Caco-2 (cell line): ENCODE measurements around the gene AVPI1. TPM values are rescaled to one million over a fixed set of nuclear protein-coding genes. Genes with fewer than 3 reads are reported as not detected.

Experiments used
- BruUV-seq: library from RNA; stranded (reverse); fragments of 400-500 nt; replicated peaks from 2 replicates; lab custom pipeline; 2021; lab: Mats Ljungman, UMichigan
- CTCF ChIA-PET: fragments of 300-600 bp; sonication (Branson Sonifier 250); formaldehyde crosslinking; loops from one replicate; lab custom pipeline; 2022; ENCODE audit warnings: antibody characterized with exemption; lab: Charles Lee
- POLR2A ChIA-PET: fragments of 300-600 bp; sonication (Branson Sonifier 250); formaldehyde crosslinking; loops from one replicate; lab custom pipeline; 2022; ENCODE audit warnings: antibody characterized with exemption; lab: Charles Lee
- DNase-seq, 2 experiments: peaks; one replicate each; pipeline versions ENCODE4 v3.0.0 to v3.0.0-alpha.2; 2020 to 2022
- H3K27me3 ChIP-seq: replicated peaks from 2 replicates; pipeline ENCODE4 v1.6.0; 2011; ENCODE audit warnings: low read length; ENCODE audit not compliant: control insufficient read depth, insufficient read depth
- H3K36me3 ChIP-seq: 2 replicates; pipeline ENCODE4 v1.5.1; 2011; ENCODE audit warnings: low read length; ENCODE audit not compliant: control insufficient read depth, insufficient read depth
- H3K4me1 ChIP-seq: fragments of 250-450 bp; sonication (Bioruptor Pico); 2 replicates; pipeline ENCODE4 v1.5.1; 2020; ENCODE audit warnings: mild to moderate bottlenecking
- H3K4me3 ChIP-seq: 2 replicates; pipeline ENCODE4 v1.5.1; 2011; ENCODE audit warnings: low read depth, mild to moderate bottlenecking, control low read depth, low read length
- H3K9me3 ChIP-seq: fragments of 250-450 bp; sonication (Bioruptor Pico); 2 replicates; pipeline ENCODE4 v1.5.1; 2020; ENCODE audit warnings: mild to moderate bottlenecking, moderate library complexity
- H3K27ac Mint-ChIP-seq: one replicate; pipeline ENCODE4 v1.8.0; 2022; ENCODE audit warnings: mixed read lengths; ENCODE audit not compliant: unreplicated experiment
- H3K27me3 Mint-ChIP-seq: one replicate; pipeline ENCODE4 v1.8.0; 2022; ENCODE audit warnings: mixed read lengths; ENCODE audit not compliant: insufficient read depth, unreplicated experiment
- H3K36me3 Mint-ChIP-seq: one replicate; pipeline ENCODE4 v1.8.0; 2022; ENCODE audit warnings: mild to moderate bottlenecking, mixed read lengths; ENCODE audit not compliant: insufficient read depth, unreplicated experiment
- H3K4me1 Mint-ChIP-seq: one replicate; pipeline ENCODE4 v1.8.0; 2022; ENCODE audit warnings: low read depth, mixed read lengths; ENCODE audit not compliant: unreplicated experiment
- H3K4me3 Mint-ChIP-seq: one replicate; pipeline ENCODE4 v1.8.0; 2022; ENCODE audit warnings: mild to moderate bottlenecking, moderate library complexity, mixed read lengths; ENCODE audit not compliant: unreplicated experiment
- H3K9me3 Mint-ChIP-seq: one replicate; pipeline ENCODE4 v1.8.0; 2022; ENCODE audit warnings: mixed read lengths; ENCODE audit not compliant: unreplicated experiment
- intact Hi-C: fragments of 100-400 bp; cut with micrococcal nuclease; formaldehyde crosslinking; loops from one replicate; pipeline ENCODE4 v1.10.0; 2022; ENCODE audit not compliant: unreplicated experiment
- total RNA-seq: library from RNA; stranded (reverse); gene quantifications from 2 replicates; pipeline ENCODE4 v1.2.3, GENCODE V29; 2022
- TF ChIP-seq, protein P1 (sequence below), 2 experiments: fragments of 200-600 bp in 1 of 2; IDR thresholded peaks; 1 replicate in 1 of 2; 2 replicates in 1 of 2; pipeline versions ENCODE4 v1.5.1 to v1.8.0; 2011 to 2022; ENCODE audit warnings: antibody characterized with exemption in 1 of 2, control low read depth in 1 of 2, inconsistent platforms in 1 of 2, low read depth in 1 of 2, low read length in 1 of 2, mild to moderate bottlenecking in 1 of 2, moderate library complexity in 1 of 2; ENCODE audit not compliant: insufficient read depth in 1 of 2, severe bottlenecking in 1 of 2, unreplicated experiment in 1 of 2

The AVPI1 gene
- total RNA-seq, 1 experiment from 2014 or later, result 17.1 TPM

DNA sequence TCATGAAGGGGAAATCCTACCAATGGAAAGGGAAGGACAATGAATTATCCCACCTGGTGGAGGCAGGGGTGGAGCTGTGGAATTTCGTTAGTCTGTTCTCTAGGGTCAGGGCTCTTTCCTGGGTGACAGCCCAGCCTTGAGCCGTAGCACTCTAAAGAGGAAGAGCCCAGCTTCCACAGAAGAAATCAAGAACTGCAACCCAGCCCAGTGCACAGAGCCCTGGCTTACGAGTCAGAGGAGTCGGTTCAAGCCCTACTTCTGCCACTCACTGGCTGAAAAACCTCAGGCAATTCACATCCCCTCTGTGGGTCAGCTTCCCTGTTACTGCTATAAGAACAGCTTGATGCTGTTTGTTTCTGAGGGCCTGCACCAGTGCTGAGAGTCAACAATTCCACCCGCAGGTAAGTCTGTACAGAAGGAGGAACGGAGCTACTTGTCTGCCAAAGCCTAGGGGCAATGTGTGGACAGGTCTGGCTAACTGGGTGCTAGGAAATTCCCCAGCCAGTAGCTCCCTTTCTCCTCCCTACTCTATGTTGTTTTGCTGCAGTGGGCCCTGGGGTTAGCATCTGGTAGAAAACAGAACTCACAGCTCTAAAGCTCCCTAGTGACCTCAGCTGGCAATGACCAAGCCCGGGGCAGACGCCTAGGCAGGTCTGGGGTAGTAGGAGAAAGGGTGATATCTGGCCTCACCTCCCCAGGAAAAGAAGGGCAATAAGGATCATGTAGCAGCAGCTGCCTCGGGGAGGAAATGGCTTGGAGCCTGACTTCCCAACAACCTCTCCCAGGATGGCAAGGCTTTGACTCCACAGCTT, 3.3 kb downstream of the AVPI1 start:
- Histone ChIP-seq H3K27me3 (no peaks in the 10 kb centered on the region), H3K36me3 (no peaks in the 10 kb centered on the region), H3K4me1 (peaks cover 48% of the 10 kb centered on the region), H3K4me3 (no peak overlapping the region), H3K9me3 (no peaks in the 10 kb centered on the region)
- intact Hi-C loops, result loop anchor here (5.0 kb wide), 1 partner anchor 34 kb away; no protein-coding TSS in a partner anchor
- ChIA-PET POLR2A (interaction anchor here (0.7 kb wide), 1 partner anchor 53 kb away, joined by 3 read pairs; the partner anchor contains the start of gene ZFYVE27), CTCF (interaction anchor here (0.8 to 1.1 kb wide), 4 partner anchors 18 to 99 kb away, joined by 3 to 5 read pairs (median 4); partner anchors contain the start of genes HOGA1 and MARVELD1)
- Mint-ChIP-seq H3K4me3 (peak overlapping the region; percentile 24), H3K9me3 (no peaks in the 10 kb centered on the region), H3K27ac (peak overlapping the region; percentile 55), H3K27me3 (no peaks in the 10 kb centered on the region), H3K4me1 (peaks cover 22% of the 10 kb centered on the region), H3K36me3 (peaks cover 18% of the 10 kb centered on the region)
- no peak for DNase-seq
- no TSS peak for BruUV-seq
- TF ChIP-seq, protein P1, sequence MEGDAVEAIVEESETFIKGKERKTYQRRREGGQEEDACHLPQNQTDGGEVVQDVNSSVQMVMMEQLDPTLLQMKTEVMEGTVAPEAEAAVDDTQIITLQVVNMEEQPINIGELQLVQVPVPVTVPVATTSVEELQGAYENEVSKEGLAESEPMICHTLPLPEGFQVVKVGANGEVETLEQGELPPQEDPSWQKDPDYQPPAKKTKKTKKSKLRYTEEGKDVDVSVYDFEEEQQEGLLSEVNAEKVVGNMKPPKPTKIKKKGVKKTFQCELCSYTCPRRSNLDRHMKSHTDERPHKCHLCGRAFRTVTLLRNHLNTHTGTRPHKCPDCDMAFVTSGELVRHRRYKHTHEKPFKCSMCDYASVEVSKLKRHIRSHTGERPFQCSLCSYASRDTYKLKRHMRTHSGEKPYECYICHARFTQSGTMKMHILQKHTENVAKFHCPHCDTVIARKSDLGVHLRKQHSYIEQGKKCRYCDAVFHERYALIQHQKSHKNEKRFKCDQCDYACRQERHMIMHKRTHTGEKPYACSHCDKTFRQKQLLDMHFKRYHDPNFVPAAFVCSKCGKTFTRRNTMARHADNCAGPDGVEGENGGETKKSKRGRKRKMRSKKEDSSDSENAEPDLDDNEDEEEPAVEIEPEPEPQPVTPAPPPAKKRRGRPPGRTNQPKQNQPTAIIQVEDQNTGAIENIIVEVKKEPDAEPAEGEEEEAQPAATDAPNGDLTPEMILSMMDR (IDR thresholded peaks at IDR 0.05; ENCODE audit: insufficient read depth in 1 of 2, low read depth in 1 of 2, low read length in 1 of 2, severe bottlenecking in 1 of 2, unreplicated experiment in 1 of 2), result no peak

DNA sequence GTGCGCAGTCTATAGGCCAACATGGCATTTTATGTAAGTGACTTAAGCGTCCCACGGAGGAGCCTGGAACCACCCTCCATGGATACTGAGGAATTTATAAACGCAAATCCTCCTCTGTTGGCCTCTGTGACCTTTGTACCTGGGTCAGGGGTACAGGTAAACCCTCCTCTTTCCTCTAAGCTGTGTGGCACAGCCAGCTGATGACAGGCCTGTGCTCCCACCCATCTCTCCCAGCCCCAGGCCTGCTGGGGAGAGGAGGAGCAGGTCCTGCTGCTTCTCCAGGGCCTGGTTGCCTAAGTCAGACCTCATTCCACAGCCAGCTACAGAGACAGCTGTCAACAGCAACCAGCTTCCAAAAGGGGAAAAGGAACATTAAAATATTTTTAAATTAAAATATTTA, 5.0 kb downstream of the AVPI1 start:
- H3K4me3 ChIP-seq, result no peak overlapping the region
- ChIA-PET POLR2A (no interaction called here), CTCF (interaction anchor here (1.2 kb wide), 2 partner anchors 27 to 32 kb away, joined by 5 read pairs; no protein-coding TSS in a partner anchor)
- Mint-ChIP-seq H3K9me3 (no peaks in the 10 kb centered on the region), H3K4me3 (peak overlapping the region; percentile 7), H3K27me3 (no peaks in the 10 kb centered on the region), H3K36me3 (peaks cover 20% of the 10 kb centered on the region), H3K27ac (peak overlapping the region; percentile 39), H3K4me1 (peaks cover 11% of the 10 kb centered on the region)
- H3K4me1 ChIP-seq, result peaks cover 39% of the 10 kb centered on the region
- BruUV-seq, result no TSS peak
- peaks cover 4% of the 10 kb centered on the region; the same call in 1 of the 2 replicates for H3K36me3 ChIP-seq
- H3K9me3 ChIP-seq, result no peaks in the 10 kb centered on the region
- intact Hi-C loops, result loop anchor here (5.0 kb wide), 1 partner anchor 35 kb away; no protein-coding TSS in a partner anchor
- TF ChIP-seq, protein P1 (IDR thresholded peaks at IDR 0.05; ENCODE audit: insufficient read depth in 1 of 2, low read depth in 1 of 2, low read length in 1 of 2, severe bottlenecking in 1 of 2, unreplicated experiment in 1 of 2), result no peak
- peak; percentile 77 to 82 for DNase-seq
- no peaks in the 10 kb centered on the region for H3K27me3 ChIP-seq

DNA sequence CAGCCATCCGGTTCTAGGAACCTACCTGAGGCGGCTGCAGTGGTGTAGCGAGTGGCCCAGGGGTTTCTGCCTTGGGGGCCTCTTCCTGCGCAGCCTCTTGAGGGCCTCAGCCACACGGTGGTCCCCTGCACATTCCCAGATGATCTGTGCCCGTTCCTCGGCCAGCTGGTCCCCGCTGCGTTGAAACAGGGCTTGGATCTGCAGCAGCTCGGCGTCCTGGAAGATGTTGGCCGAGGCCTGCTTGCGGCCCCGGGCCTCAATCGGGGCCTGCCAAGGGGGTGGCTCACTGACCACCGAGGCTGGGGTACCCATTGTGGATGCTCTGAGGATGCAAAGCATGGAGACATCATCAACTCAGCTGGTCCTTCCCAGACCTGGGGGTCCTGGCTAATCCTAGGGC, 7.4 kb downstream of the AVPI1 start:
- peaks cover 37% of the 10 kb centered on the region for H3K36me3 Mint-ChIP-seq
- CTCF ChIA-PET, result interaction anchor here (0.7 kb wide), 1 partner anchor 55 kb away, joined by 6 read pairs; no protein-coding TSS in a partner anchor
- intact Hi-C loops, result no loop called here
- Histone ChIP-seq H3K27me3 (no peaks in the 10 kb centered on the region), H3K36me3 (peaks cover 4% of the 10 kb centered on the region), H3K9me3 (no peaks in the 10 kb centered on the region), H3K4me3 (no peak overlapping the region), H3K4me1 (peaks cover 25% of the 10 kb centered on the region)
- DNase-seq, result no peak
- H3K27me3 Mint-ChIP-seq, result no peaks in the 10 kb centered on the region
- H3K4me1 Mint-ChIP-seq, result peaks cover 11% of the 10 kb centered on the region
- TF ChIP-seq, protein P1 (IDR thresholded peaks at IDR 0.05; ENCODE audit: insufficient read depth in 1 of 2, low read depth in 1 of 2, low read length in 1 of 2, severe bottlenecking in 1 of 2, unreplicated experiment in 1 of 2), result no peak
- no TSS peak for BruUV-seq
- POLR2A ChIA-PET, result no interaction called here
- H3K4me3 Mint-ChIP-seq, result no peak overlapping the region
- H3K27ac Mint-ChIP-seq, result no peak overlapping the region
- H3K9me3 Mint-ChIP-seq, result no peaks in the 10 kb centered on the region
